Nephron (organoid): Measurements from ENCODE around the gene RCE1.

Source experiments
- H3K27ac Mint-ChIP-seq, 3 experiments: 2 replicates each; pipeline ENCODE4 v1.8.0; 2020; ENCODE audit warnings: mixed read lengths in 3 of 3, mild to moderate bottlenecking in 2 of 3, moderate library complexity in 1 of 3
- H3K27me3 Mint-ChIP-seq: 2 replicates; pipeline ENCODE4 v1.8.0; 2021; ENCODE audit warnings: low read depth, mild to moderate bottlenecking, moderate library complexity, mixed read lengths
- H3K36me3 Mint-ChIP-seq: 2 replicates; pipeline ENCODE4 v1.8.0; 2020; ENCODE audit warnings: low read depth, mixed read lengths
- H3K4me1 Mint-ChIP-seq: 2 replicates; pipeline ENCODE4 v1.8.0; 2020; ENCODE audit warnings: mixed read lengths
- H3K4me3 Mint-ChIP-seq, 3 experiments: 2 replicates each; pipeline ENCODE4 v1.8.0; 2020; ENCODE audit warnings: mild to moderate bottlenecking in 3 of 3, mixed read lengths in 3 of 3, moderate library complexity in 2 of 3
- H3K9me3 Mint-ChIP-seq: 2 replicates; pipeline ENCODE4 v1.8.0; 2020; ENCODE audit warnings: mixed read lengths
- CTCF ChIP-seq, 3 experiments: fragments of 200-600 bp; sonication (generic); IDR thresholded peaks; one replicate each; pipeline ENCODE4 v1.5.0; 2021; ENCODE audit warnings: antibody characterized with exemption in 3 of 3; ENCODE audit not compliant: unreplicated experiment in 3 of 3

RCE1 gene

GRCh38 chr11:66869567-66869870 lies 26.3 kb downstream of the RCE1 start:
- no peak for TF ChIP-seq CTCF (IDR thresholded peaks at IDR 0.05; ENCODE audit: unreplicated experiment in 3 of 3)
- H3K27me3 Mint-ChIP-seq: no peaks in the 10 kb centered on the region
- peaks cover 3% of the 10 kb centered on the region for H3K36me3 Mint-ChIP-seq
- peaks cover 26% of the 10 kb centered on the region for H3K4me1 Mint-ChIP-seq
- peak overlapping the region in 1 of 3 experiments; percentile 23 for H3K27ac Mint-ChIP-seq
- H3K4me3 Mint-ChIP-seq: no peak overlapping the region
- no peaks in the 10 kb centered on the region for H3K9me3 Mint-ChIP-seq

GRCh38 chr11:66870131-66870530 lies 26.9 kb downstream of the RCE1 start:
- TF ChIP-seq CTCF (IDR thresholded peaks at IDR 0.05; ENCODE audit: unreplicated experiment in 3 of 3): no peak
- Mint-ChIP-seq H3K9me3 (no peaks in the 10 kb centered on the region), H3K27me3 (no peaks in the 10 kb centered on the region), H3K36me3 (peaks cover 3% of the 10 kb centered on the region), H3K4me3 (no peak overlapping the region), H3K4me1 (peaks cover 26% of the 10 kb centered on the region), H3K27ac (no peak overlapping the region)

- no peak overlapping the region for H3K4me3 Mint-ChIP-seq
- no peak overlapping the region for H3K27ac Mint-ChIP-seq
- TF ChIP-seq CTCF (IDR thresholded peaks at IDR 0.05; ENCODE audit: unreplicated experiment in 3 of 3): no peak
- H3K27me3 Mint-ChIP-seq: no peaks in the 10 kb centered on the region
- H3K9me3 Mint-ChIP-seq: no peaks in the 10 kb centered on the region
- H3K4me1 Mint-ChIP-seq: peaks cover 31% of the 10 kb centered on the region
- peaks cover 3% of the 10 kb centered on the region for H3K36me3 Mint-ChIP-seq
Observed at GRCh38 chr11:66870616-66871520, 27.6 kb downstream of the RCE1 start.

GRCh38 chr11:66871521-66871901 lies 28.3 kb downstream of the RCE1 start:
- no peak overlapping the region for H3K4me3 Mint-ChIP-seq
- H3K27ac Mint-ChIP-seq: no peak overlapping the region
- no peaks in the 10 kb centered on the region for H3K9me3 Mint-ChIP-seq
- no peak for TF ChIP-seq CTCF (IDR thresholded peaks at IDR 0.05; ENCODE audit: unreplicated experiment in 3 of 3)
- H3K36me3 Mint-ChIP-seq: peaks cover 3% of the 10 kb centered on the region
- H3K27me3 Mint-ChIP-seq: no peaks in the 10 kb centered on the region
- peaks cover 35% of the 10 kb centered on the region for H3K4me1 Mint-ChIP-seq

GRCh38 chr11:66874232-66874631 lies 31.0 kb downstream of the RCE1 start:
- Mint-ChIP-seq H3K4me3 (no peak overlapping the region), H3K27me3 (no peaks in the 10 kb centered on the region), H3K27ac (peak overlapping the region in 1 of 3 experiments; percentile 42), H3K36me3 (no peaks in the 10 kb centered on the region), H3K9me3 (no peaks in the 10 kb centered on the region), H3K4me1 (peaks cover 50% of the 10 kb centered on the region)
- no peak for TF ChIP-seq CTCF (IDR thresholded peaks at IDR 0.05; ENCODE audit: unreplicated experiment in 3 of 3)

GRCh38 chr11:66875378-66875777 lies 32.1 kb downstream of the RCE1 start:
- H3K4me1 Mint-ChIP-seq: peaks cover 61% of the 10 kb centered on the region
- no peak for TF ChIP-seq CTCF (IDR thresholded peaks at IDR 0.05; ENCODE audit: unreplicated experiment in 3 of 3)
- no peaks in the 10 kb centered on the region for H3K9me3 Mint-ChIP-seq
- H3K27me3 Mint-ChIP-seq: no peaks in the 10 kb centered on the region
- no peaks in the 10 kb centered on the region for H3K36me3 Mint-ChIP-seq
- H3K27ac Mint-ChIP-seq: peak overlapping the region in 2 of 3 experiments; percentile 42 to 54
- no peak overlapping the region for H3K4me3 Mint-ChIP-seq
